ENCODE results near the gene CFAP69.
"Not testable (repeated sequence)": the region's sequence is repeated elsewhere in the genome, so short reads cannot be mapped to it uniquely, and the experiment has no call there.

CFAP69 gene

DNA sequence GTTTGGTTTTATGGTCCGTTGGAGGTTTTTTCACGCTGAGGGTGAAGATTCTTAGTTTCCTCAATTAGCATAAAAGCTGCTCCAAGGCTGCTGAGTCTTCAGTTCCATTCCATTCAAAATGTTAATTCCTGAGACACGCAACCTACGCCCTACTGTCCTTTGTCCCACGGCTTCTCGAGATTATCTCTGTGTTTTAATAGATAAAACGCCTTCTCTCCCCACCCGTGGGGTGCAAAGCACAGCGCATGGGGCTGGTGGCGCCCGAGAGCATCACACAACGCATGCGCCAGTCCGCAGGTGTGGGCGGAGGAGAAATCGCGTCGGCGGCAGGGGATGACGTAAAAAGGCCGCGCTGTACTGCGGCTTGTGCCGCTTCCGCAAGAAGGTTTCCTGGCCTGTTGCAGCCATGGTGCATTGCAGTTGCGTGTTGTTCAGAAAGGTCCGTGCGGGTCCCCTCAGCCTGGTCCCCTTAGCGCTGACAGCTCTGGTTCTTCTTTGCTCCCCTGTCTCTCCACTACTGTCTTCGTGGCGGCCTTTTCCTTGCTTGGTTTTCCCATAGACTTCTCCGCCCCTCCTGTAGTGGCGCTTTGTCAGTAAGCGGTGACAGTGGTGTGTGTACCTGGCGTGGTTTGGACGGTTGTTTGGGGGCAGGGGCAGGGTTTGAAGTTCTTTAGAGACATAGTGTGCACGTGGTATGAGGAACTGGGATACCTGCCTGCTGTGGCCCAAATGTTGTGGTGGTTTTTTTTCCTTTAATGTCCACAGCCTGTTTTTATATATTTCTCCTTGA is 101.6 kb downstream of the CFAP69 start, which contains the start of gene GTPBP10:
TSS of gene GTPBP10 (plus strand) at position 381 of the 790 bp plus-strand sequence. CDS start at position 407, 26 bp downstream.
- peak; percentile 95 for DNase-seq

DNA sequence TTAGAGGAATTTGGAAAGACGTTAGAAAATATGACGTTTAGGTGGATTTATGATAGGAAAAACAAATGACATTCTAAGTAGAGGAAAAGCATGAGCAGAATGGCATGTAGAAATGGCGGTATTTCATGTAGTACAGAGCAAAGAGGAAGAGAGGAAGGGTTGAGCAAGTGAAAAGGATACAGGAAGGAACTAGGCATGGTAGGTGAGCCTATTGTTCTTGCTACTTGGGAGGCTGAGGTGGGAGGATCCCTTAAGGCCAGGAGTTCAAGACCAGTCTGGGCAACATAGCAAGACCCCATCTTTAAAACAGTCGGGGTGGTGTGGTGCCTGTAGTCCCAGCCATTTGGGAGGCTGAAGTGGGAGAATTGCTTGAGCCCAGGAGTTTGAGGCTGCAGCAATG is 102.8 kb downstream of the CFAP69 start:
- peak; percentile 65 for DNase-seq

DNA sequence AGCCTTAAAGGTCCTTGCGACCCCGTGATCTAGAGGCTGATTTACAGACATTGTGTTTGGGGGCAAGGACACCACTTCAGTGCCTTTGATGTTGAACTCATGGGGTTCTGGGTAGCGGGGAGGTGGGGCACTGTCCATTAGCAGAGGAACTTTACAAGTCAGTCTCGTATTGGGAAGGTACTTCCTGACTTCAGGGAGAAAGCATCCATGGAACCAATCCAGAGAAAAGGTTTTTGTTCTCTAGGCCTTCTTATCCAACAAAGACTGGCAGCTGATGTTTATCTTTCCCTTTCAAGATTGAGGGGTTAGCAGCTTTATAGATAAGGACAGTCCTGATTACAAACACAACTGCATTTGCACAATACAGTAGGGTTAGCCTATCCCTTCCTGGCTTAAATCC is 104.3 kb downstream of the CFAP69 start:
- DNase-seq: no peak

DNA sequence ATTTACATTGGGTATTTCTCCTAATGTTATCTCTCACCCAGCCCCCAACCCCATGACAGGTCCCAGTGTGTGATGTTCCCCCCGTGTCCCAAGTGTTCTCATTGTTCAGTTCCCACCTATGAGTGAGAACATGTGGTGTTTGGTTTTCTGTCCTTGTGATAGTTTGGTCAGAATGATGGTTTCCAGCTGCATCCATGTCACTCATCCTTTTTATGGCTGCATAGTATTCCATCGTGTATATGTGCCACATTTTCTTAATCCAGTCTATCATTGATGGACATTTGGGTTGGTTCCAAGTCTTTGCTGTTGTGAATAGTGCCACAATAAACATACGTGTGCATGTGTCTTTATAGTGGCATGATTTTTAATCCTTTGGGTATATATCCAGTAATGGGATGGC is 105.1 kb downstream of the CFAP69 start:
- DNase-seq: not testable (repeated sequence)

DNA sequence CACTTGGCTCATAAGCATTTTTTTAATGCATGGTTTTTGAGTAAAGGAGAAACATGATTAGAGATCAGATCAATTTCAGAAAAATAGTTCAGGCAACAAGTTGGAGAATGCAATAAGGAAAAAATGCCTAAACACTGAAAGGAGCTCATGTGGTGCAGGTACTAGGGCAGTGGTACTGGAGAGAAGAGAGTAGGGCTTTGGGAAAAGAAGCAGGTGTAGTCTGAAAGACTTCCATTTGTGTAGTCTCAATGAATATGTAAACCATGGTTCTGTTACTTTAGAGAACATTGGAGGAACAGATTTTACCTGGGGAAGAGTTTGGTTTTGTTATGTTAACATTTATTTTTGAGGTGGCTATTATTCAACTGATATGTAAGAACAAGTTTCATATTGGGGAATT is 107.0 kb downstream of the CFAP69 start:
- DNase-seq: no peak
